Osteoblast (primary cell): ENCODE data around the gene CHEK1. TPM values are rescaled to one million over a fixed set of nuclear protein-coding genes. Genes with fewer than 3 reads are reported as not detected.

Source experiments
- DNase-seq: peaks from one replicate; pipeline ENCODE4 v3.0.0; 2011; ENCODE audit warnings: low spot score, mixed read lengths; ENCODE audit not compliant: insufficient read length; ENCODE audit errors: missing footprints
- H2AFZ ChIP-seq: 2 replicates; pipeline ENCODE4 v1.6.0; 2011; ENCODE audit warnings: mild to moderate bottlenecking, low read length
- H3K27ac ChIP-seq: 2 replicates; pipeline ENCODE4 v1.5.1; 2011; ENCODE audit warnings: mild to moderate bottlenecking, low read depth, low read length, moderate library complexity
- H3K27me3 ChIP-seq: 2 replicates; pipeline ENCODE4 v1.6.0; 2012; ENCODE audit warnings: mild to moderate bottlenecking, control low read depth, inconsistent platforms, low read length, moderate library complexity; ENCODE audit not compliant: insufficient read depth
- H3K36me3 ChIP-seq: 2 replicates; pipeline ENCODE4 v1.5.1; 2011; ENCODE audit warnings: mild to moderate bottlenecking, low read length, control low read depth, moderate library complexity; ENCODE audit not compliant: insufficient read depth
- H3K4me1 ChIP-seq: 2 replicates; pipeline ENCODE4 v1.5.1; 2011; ENCODE audit warnings: mild to moderate bottlenecking, low read length, control low read depth, moderate library complexity; ENCODE audit not compliant: insufficient read depth
- H3K4me2 ChIP-seq: 2 replicates; pipeline ENCODE4 v1.6.0; 2011; ENCODE audit warnings: mild to moderate bottlenecking, low read length; ENCODE audit not compliant: insufficient read depth
- H3K4me3 ChIP-seq: fragments of 200-600 bp; sonication (generic); 3 replicates; pipeline ENCODE4 v1.5.1; 2012; ENCODE audit warnings: mild to moderate bottlenecking, low read length, inconsistent platforms; ENCODE audit not compliant: insufficient read depth
- H3K79me2 ChIP-seq: 2 replicates; pipeline ENCODE4 v1.6.0; 2012; ENCODE audit warnings: mild to moderate bottlenecking, low read length, control low read depth, inconsistent platforms; ENCODE audit not compliant: insufficient read depth
- H3K9me3 ChIP-seq: 2 replicates; pipeline ENCODE4 v1.5.1; 2011; ENCODE audit warnings: low read depth, low read length, control low read depth
- H4K20me1 ChIP-seq: 2 replicates; pipeline ENCODE4 v1.6.0; 2012; ENCODE audit warnings: mild to moderate bottlenecking, low read length, control low read depth; ENCODE audit not compliant: insufficient read depth
- total RNA-seq: library from RNA; depleted of rRNA; stranded (reverse); fragments of >200 nt; gene quantifications from 2 replicates; pipeline ENCODE4 v1.2.3, GENCODE V29; 2012
- TF ChIP-seq, protein P1 (sequence below): IDR thresholded peaks from 2 replicates; pipeline ENCODE4 v1.5.1; 2011; ENCODE audit warnings: mild to moderate bottlenecking, low read depth, low read length, moderate library complexity; ENCODE audit errors: extremely low read depth

CHEK1 gene
- total RNA-seq, 1 donor: 16.6 TPM

DNA sequence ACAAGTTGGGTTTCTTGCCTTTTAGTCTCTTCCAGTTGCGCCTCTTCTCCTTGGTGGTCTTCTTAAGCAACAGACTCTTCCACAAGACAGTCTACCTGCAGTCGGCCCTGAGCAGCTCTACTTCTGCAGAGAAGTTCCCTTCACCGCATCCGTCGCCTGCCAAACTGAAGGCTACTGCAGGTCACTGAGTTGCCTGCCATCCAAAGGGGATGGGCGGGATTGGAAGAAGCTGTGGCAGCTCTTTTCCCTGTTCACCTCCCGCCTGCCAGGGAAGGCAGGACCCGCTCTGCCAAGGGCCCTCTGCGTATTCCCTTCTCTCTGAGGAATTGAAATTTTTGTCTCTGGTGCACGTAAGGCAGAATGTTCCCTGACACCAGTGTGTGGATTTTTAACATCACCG is 41.5 kb upstream of the CHEK1 start:
- Histone ChIP-seq H3K9me3 (no peaks in the 10 kb centered on the region), H2AFZ (no peak overlapping the region), H3K4me3 (no peak overlapping the region), H4K20me1 (no peaks in the 10 kb centered on the region), H3K4me2 (no peak overlapping the region), H3K36me3 (peaks cover 53% of the 10 kb centered on the region), H3K27me3 (no peaks in the 10 kb centered on the region), H3K4me1 (no peaks in the 10 kb centered on the region), H3K27ac (no peak overlapping the region), H3K79me2 (no peaks in the 10 kb centered on the region)
- no peak for DNase-seq
- TF ChIP-seq, protein P1, sequence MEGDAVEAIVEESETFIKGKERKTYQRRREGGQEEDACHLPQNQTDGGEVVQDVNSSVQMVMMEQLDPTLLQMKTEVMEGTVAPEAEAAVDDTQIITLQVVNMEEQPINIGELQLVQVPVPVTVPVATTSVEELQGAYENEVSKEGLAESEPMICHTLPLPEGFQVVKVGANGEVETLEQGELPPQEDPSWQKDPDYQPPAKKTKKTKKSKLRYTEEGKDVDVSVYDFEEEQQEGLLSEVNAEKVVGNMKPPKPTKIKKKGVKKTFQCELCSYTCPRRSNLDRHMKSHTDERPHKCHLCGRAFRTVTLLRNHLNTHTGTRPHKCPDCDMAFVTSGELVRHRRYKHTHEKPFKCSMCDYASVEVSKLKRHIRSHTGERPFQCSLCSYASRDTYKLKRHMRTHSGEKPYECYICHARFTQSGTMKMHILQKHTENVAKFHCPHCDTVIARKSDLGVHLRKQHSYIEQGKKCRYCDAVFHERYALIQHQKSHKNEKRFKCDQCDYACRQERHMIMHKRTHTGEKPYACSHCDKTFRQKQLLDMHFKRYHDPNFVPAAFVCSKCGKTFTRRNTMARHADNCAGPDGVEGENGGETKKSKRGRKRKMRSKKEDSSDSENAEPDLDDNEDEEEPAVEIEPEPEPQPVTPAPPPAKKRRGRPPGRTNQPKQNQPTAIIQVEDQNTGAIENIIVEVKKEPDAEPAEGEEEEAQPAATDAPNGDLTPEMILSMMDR: no peak

DNA sequence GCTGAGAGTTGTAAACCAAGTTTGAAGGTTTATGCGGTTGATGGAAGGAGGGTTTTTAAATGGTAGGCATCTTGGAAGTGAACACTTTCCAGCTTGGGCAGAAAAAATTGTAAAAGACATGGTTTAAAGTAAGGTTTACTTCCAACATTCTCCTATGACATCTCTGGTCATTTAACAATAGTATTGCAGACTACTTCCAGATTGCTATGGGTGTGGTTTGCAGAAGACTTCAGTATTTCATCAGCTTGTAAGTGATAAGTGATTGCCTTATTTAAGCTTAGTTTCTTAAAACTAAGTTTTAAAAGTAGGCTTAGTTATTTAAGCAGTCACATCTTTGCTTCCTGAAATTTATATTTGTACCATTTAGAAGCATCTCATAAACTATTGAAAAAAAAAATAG is 39.5 kb upstream of the CHEK1 start:
- Histone ChIP-seq H3K4me1 (no peaks in the 10 kb centered on the region), H3K4me3 (no peak overlapping the region), H3K27me3 (no peaks in the 10 kb centered on the region), H3K36me3 (peaks cover 37% of the 10 kb centered on the region), H3K27ac (no peak overlapping the region), H4K20me1 (no peaks in the 10 kb centered on the region), H3K79me2 (no peaks in the 10 kb centered on the region), H2AFZ (no peak overlapping the region), H3K9me3 (no peaks in the 10 kb centered on the region), H3K4me2 (no peak overlapping the region)
- TF ChIP-seq, protein P1: no peak
- DNase-seq: no peak

DNA sequence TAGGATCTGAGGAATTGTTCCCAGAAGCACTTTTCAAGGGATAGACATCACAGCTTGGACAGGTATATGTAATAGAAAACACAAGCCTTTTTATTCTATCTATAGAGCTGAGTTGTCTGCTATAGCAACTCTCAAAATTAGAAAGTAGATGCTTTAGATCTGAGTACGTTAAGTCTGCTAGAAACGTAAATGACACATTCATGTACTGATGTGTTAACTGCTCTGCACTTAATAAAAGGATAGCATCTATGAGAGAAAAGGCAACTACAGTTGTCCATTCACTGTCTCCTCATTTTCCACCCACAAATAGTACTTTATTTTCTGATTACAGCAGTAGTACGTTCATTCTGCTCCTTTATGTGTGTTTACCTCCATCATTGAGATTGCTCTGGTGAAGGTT is 38.3 kb upstream of the CHEK1 start:
- DNase-seq: no peak
- Histone ChIP-seq H3K79me2 (peaks cover 3% of the 10 kb centered on the region), H2AFZ (no peak overlapping the region), H3K27ac (no peak overlapping the region), H3K9me3 (no peaks in the 10 kb centered on the region), H3K27me3 (no peaks in the 10 kb centered on the region), H3K4me2 (no peak overlapping the region), H4K20me1 (no peaks in the 10 kb centered on the region), H3K36me3 (peaks cover 32% of the 10 kb centered on the region), H3K4me3 (no peak overlapping the region), H3K4me1 (peaks cover 4% of the 10 kb centered on the region)
- TF ChIP-seq, protein P1: no peak

DNA sequence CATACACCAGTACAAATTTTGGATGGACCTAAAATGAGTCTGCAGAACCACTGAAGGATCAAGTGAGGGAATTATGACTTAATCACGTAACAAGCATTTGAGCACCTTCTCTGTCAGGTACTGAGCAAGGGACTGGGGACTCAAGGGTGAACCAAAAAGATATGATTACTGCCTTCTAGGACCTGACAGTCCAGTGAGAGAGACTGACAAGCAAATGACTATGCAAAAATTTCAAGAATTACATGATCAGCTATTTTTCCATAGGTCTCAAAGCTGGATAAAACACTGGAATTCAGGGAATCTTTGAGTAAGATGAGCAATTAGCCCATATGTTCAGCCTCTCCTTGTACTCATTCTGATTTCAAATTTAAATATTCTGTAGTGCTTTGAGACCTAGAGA is 37.5 kb upstream of the CHEK1 start:
- H3K79me2 ChIP-seq: peaks cover 5% of the 10 kb centered on the region
- DNase-seq: no peak
- no peak overlapping the region for H3K27ac ChIP-seq
- no peak overlapping the region for H3K4me2 ChIP-seq
- TF ChIP-seq, protein P1: no peak
- no peak overlapping the region for H2AFZ ChIP-seq
- no peaks in the 10 kb centered on the region for H3K9me3 ChIP-seq
- no peaks in the 10 kb centered on the region for H4K20me1 ChIP-seq
- H3K27me3 ChIP-seq: no peaks in the 10 kb centered on the region
- H3K36me3 ChIP-seq: peaks cover 25% of the 10 kb centered on the region
- peaks cover 4% of the 10 kb centered on the region for H3K4me1 ChIP-seq
- H3K4me3 ChIP-seq: no peak overlapping the region
